Cerebellar cortex (tissue), 1 donor: Measurements from ENCODE around the gene CPEB1.
"Not testable (repeated sequence)": the region's sequence is repeated elsewhere in the genome, so short reads cannot be mapped to it uniquely, and the experiment has no call there.

ENCODE experiments used
- DNase-seq: peaks from one replicate; pipeline ENCODE4 v3.0.0-alpha.2; 2015; ENCODE audit warnings: low spot score

Gene CPEB1

DNA sequence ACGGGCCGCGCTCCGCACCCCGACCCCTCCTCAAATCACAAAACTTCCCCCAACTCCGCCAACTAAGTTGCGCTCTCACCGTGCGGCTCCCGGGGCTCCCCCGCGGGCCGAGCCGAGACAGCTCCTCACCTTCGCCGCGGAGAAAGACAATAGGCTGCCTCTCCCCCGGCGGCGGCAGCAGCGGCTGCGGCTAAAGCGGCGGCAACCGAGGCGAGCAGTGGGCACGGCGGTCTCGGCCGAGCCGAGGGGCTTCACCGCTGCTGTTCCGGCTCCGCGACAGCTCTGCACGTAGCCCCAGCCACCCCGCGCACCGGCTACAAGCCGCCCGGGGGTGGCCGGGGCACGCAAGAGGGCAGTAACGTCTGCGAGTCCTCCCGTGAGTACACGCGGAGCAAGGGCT lies 133.6 kb downstream of the CPEB1 start:
- not testable (repeated sequence) for DNase-seq

DNA sequence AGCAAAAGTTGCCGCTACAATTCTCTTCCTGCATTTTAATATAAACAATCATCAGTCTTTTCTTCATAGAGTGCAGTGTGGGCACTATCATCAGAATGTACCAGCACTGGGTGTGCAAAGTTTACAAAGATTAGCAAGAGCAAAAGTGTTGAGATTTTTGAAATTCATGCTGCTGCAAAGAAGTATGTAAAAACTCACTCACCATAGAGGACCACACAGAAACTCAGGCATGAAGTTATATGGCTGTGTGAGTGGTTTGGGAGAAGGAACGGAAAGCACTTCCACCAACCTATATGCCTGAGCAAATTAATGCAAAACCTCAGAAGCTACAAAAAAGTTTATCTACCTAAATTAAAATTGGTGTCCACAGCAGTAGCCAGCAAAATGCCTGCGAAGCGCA lies 139.5 kb downstream of the CPEB1 start:
- DNase-seq, result not testable (repeated sequence)

DNA sequence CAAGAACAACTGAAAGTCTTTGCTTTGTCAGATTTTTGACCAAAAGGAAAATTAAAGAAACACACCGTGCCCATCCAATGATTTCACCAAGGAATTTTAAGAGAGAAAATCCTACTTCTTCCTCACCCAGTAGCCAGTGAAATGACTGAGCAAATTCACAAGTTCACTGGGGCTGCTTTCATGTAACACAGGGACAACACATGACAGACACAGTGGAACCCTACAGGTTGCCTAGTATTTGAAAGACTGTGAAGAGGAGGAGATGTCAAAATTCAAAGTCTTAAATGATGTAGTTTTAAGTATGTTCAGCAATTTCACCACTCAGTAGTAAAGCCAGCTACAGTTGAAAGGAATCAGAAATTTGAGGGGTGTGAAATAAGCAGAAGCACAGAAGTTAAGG lies 140.1 kb downstream of the CPEB1 start:
- not testable (repeated sequence) for DNase-seq

GRCh38 chr15:82505842-82506241 lies 141.3 kb downstream of the CPEB1 start:
- DNase-seq, result not testable (repeated sequence)

DNA sequence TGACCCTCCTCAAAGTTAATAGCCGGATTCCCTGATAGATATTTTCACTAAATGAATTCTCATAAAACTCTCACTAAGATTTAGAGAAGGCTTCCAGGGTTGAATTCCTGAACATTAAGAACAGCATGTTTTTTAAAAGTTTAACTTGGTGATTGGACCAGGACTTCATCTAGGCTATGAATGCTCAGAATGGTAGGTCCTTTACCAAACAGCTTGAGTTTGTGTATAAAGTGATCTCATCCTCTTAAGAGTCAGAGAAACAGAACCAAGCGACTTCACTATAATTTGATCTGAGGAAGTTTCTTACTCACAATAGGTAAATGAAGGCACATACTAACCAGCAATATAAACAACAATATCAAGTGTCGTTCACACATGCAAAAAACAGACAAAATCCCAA lies 143.1 kb downstream of the CPEB1 start:
- not testable (repeated sequence) for DNase-seq

DNA sequence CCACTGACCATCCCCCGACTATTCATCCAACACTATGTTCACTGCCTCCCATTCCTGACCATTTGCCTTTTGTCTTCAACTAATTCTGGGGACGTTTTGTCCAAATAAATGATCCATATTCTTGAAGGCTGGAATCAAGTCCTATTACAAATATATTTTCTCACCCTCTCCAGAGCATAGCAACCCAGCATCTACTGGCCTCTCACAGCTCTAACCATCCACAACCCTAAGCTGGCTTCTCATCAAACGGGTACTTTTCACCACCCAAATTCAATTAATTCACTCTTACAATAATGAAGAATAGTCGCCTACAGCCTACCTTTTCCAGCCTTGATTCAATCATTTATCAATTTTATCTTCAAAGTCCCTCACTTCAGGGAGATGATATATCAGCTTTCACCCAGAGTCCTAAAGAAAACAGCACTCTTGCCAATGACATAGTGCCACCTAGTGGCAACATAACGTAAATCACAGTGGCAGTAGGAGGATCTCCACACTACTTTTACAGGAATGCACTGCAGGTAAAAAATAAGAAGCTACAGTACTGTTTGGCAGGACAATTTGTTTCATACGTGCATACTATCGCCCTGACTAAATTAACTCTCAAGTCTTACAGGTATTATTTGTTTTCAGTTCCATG lies 144.3 kb downstream of the CPEB1 start:
- DNase-seq, result not testable (repeated sequence)

DNA sequence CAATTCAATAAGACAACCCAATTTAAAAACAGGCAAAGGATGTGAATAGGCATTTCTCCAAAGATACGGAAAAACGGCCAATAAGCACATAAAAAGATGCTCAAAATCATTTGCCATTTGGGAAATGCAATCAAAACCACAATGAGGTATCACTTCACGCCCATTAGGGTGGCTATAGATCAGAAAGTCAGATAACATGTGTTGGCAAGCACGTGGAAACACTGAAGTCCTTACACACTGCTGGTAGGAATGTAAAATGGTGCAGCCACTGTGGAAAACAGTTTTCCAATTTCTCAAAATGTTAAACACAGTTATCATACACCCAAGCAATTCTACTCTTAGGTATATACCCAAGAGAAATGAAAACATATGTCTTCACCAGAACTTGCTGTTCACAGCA lies 146.4 kb downstream of the CPEB1 start:
- not testable (repeated sequence) for DNase-seq

DNA sequence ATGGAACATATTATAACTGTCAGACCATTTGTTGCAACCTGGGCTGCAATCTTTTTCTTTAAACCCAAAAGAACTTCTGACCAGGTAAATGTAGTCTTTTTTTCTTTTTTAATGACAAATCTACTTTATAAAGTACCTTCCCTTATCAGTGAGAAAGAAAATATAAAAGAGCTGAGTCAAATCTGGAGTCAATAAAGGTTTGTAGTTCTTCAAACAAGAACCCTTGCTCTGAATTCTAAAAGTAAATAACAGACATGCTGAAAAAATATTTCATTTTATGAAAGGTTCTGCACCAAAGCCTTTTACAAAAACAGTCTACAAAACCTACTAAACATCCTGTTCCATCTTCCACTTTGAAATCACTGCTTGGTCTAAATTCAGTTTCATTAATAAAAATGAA lies 149.2 kb downstream of the CPEB1 start:
- not testable (repeated sequence) for DNase-seq
